Stimulated activated CD8-positive, alpha-beta memory T cell treated with anti-CD3 and anti-CD28 coated beads, Interleukin-2, amount 100 ng/mL, for 48 hours (primary cell): Measurements from ENCODE around the gene PPP1R11.
"Not testable (repeated sequence)": the region's sequence is repeated elsewhere in the genome, so short reads cannot be mapped to it uniquely, and the experiment has no call there.

Experiments
- DNase-seq, 2 donors: peaks; one replicate each; pipeline ENCODE4 v3.0.0-alpha.2; 2020; ENCODE audit warnings: low read depth in 2 of 2

Gene PPP1R11

DNA sequence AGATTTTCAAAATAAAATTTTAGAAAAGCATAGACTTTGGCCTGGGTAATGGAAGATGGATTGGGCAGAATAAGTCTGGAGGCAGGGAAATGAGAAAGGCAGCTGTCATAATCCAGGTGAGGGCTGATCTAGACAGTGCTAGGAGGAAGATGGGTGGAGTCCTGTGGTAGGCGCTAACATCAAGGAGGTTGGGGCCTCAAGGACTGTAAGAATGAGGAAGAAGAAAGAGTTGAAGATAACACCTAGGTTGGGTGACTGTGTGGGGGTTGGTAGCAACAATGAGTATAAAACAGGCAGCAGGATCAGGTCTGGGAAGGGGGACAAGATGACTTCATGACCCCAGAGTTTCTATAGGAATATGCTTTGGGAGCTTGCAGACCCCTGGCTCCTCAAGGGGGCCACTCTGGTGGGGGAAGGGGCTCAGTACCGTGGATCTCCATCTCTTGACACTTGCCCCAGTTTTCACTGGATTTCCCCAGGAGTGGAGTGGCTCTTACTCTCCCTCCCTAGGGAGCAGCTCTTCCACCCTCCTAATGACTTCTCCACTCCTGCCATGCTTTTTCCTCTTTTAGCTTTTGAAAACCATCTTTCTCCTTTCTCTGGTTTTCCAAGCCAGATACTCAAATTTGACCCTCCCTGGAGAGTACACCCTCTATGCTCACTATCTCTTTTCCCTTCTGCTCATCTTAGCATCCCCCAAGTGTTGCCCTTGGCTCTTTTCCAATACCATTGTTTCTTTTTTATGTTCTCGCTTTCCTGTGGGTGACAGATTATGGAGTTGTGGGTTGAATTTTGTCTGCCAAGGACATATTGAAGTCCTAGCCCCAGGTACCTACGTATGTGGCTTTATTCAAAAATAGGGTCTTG, 31.1 kb downstream of the PPP1R11 start:
- DNase-seq = no peak

DNA sequence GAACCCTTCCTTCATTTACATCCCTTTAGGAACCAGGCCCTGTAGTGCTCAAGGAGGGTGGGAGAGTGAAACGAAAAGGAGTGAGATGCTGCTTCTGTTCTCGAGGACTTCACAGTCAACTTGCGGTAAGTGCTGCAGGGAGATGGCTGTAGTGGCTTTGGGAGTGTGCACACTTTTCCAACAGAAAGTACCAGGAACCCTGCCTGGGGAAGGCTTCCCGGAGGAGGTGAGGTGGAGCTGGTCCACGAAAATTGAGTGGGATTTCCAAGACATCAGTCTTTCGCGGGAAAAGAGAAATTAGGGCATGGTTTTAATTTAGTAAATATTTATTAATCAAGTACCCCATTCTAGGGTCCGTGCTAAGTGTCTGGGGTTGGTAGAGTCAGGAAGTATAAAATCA, 33.2 kb downstream of the PPP1R11 start:
- DNase-seq = no peak

DNA sequence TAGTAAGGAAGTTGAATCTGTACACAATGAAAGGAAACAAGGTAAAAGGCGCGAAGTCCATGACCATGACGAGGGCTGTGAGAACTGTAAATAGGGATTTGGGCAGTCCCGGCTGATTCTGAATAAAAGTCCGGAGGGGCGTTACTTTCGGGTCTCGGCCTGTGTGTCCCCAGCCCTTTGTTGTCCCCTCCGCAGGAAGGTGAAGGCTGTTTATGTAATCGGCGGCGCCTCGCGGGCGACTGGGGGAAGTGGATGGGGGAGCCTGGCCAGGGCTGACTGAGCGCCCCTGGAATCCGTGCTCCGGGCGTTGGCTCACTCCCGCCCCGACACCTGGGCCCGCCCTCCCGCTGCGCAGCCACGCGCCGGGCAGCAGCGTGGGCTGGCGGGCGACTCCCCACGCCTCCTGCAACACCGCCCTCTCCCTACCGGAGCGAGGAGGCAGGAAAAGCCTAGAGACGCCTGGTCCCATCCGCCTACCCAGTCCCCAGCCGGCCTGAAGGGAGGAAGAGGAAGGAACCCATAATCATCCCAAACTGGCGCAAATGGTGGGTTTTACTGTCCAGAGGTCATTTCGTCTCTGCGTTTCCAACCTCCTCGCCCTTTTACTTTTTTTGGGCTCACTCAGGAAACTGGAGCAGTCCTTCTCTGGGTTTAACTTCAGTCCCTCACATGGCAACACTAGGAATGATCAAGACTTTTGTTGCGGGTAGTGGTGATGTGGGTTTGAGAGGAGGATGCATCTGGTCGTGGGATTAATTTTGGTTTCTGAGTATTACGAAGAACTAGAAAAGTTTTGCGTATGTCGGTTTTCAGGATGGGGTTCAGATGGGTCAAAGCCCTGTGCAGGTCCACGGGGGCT, 33.8 kb downstream of the PPP1R11 start:
- DNase-seq = no peak

DNA sequence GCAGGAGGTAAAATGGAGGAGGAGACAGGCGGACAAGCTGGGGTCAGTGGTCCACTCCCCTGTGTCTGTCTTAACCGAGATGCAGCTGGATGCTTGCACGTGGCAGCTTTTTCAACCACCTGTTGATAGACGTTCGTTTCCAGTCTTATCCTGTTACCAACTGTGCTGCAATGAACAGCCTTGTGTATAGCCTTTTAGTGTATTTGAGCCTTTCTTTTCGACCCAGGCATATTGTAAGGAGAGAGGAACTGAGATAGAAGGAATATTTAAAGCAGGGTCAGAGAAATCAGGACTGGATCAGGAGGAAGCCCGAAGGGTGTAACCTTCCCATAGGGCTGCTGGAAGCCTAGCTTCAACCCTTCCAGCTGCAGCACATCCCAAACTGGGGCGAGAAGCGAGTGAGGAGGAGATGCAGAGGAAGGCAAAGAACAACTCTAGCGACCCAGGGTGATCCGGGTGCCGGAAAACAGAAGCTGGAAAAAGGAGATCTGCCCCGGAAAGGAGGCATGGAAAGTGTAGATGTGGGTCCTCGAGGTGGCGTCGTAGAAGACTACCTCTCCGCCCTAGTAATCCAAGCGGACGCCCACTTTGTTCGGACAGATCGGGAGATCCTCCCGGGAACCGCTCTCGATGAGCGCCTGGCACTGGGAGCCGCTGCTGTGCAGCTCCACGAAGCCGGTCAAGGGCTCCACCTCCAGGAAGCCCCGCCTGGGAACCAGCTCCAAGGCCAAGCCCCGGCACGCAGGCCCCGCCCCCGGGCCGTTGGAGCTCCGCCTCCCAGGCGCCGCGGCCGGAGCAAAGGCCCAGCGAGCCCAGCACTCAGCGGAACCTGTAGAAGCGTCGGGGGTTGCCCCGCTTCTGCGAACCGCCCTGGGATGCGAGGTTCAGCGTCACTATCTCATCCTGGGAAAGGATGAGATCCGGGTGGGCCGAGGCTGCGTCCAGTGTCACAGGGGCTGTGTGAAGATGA, 34.7 kb downstream of the PPP1R11 start:
- peak; percentile 66 to 68 for DNase-seq

DNA sequence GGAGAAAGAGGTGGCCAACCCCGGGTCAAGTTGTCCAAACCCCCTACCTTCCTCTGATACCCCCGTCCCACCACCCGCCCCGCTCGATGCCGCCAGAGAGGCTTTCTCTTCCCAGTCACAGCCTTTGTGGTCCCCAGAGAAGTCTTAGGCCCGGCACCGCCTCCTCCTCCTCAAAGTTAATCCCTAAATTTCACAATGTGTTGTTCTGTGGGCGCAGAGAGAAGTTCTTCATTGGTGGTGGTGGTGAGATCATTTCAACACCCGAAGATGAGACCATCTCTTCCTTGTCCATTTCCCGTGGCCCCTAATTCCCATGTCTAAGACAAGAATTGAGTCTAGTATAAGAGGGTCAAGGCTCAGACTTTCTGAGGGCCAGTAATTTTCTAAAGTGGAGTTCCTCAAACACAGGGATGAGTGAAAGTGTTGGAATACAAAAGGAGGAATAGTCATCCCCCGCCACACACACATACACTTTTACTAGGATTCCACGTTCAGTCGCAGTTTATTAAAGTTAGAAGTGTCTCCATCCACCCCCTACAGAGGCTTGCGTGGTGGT, 35.5 kb downstream of the PPP1R11 start:
- DNase-seq = no peak

DNA sequence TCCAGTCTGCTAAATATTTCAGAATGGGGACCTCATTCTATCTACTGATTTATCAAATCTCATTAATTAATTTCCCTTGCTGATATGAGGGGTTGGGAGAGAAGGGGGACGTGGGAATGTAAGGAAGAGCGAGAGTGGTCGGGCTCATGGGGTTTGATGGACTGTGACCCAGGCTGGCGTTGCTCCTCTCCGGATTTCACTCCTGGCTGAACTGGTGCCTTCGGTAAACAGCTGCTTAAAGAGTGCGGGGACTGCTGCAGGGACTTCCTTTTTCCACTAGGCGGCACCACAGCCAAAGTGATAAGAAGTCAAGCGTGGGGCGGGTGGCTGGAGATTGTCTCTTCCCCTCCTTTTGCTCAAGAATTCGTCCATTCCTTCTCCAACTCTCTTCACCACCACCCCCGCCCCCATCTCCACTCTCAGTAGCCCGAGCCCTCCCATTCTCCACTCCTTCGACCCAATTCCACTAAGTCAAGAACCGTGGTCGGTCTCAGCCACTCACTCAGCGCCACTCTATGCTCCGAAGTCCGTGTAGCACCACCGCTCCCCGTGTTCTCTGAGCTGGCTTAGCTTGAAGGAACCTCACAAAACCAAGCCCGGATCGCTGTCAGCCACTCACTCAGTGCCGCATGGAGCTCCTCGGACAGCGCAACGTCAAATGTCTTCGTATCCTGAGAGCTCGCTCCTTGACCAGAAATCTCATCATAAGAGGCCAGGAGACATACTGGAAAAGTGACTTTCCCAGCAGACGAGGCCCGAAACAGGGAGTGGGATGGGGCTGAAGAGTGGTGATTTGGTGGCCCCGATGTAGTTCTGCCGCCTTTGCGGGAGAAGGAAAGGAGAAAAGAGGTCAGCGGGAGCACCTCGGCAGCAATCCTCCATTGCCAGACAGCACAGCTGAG, 36.2 kb downstream of the PPP1R11 start:
- DNase-seq = peak; percentile 58 to 76

DNA sequence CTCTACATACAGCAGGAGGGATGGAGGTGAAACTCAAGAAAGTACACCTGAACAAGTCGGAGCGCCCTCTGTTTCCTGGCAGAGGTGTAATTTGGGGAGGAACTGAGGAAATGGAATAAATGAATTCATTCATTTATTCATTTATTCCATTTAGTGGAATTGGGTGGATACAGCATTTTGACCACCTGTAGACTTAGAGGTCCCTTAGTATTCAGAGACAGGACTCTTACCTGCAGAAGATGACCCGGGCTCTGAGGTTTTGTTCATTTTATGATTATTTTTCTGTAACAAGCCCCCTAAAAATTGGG, 36.8 kb downstream of the PPP1R11 start:
- DNase-seq = no peak

DNA sequence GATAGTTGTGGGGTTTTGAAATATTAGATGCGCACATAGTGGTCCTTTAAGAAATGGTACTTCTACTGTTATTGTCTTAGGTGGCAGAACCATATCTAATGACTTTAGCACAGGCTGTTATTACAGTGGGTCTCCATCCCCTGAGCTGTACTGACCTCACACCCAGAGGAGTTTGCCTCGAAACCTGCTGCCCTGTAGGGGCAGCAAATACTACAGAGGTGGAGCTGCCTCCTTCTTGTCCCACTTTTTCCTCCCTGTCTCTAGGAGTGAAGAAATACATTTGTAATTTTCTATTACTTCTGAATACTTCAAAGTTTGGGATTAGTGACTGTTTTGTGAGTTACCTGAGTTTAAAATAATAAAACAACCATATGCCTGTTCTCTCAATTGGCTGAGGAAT, 37.7 kb downstream of the PPP1R11 start:
- no peak for DNase-seq

DNA sequence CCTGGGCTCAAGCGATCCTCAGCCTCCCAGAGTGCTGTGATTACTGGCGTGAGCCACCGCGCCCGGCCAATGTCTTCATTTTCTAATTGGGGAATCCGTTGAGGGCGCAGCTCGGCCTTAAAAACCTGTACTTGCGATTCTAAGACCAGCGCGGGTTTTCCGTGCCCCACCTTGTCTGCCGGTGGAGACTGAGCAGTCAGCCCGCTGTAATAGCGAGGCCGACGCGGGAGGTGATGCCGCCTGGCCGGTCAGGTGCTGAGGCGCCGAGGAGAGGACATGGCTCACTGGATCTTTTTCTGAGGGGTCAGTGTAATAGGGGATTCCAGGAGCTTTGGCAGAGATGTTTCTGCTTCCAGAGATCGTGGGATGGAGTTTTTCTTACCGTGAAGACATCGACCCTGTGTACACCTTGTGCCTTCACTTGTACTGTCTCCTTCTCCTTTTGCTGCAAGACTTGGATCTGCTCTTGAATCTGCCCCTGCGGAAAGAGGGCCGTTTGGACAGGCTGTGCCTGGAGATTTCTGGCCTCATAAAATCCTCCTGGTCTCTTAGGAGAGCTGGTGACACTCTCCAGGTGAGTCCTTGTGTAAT, 44.4 kb downstream of the PPP1R11 start:
- no peak for DNase-seq

DNA sequence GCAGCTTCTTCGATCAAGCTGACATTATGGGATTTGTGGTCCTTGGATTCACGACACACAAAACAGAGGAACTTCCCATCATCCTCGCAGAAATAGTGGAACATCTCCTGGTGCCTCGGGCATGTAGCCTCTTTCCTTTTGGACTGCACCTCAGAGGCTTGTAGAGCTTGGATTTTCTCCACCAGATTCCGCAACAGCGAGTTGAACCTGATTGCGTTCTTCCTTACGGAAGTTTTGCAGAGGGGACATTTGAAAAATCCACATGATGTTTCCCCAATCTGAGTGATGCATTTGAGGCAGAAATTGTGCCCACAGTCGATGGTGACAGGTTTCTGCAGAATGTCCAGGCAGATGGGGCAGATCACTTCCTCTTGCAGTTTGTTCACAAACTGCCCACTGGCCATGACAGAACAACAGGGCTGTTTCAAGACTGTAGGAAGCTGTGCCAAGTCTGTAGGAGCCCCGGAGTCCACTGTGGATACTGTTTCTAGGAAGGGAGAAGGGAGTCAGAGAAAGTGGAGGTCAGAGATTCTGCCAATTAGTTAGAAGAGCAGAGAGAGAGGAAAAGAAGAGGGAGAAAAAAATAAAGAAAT, 45.5 kb downstream of the PPP1R11 start:
- DNase-seq = no peak

DNA sequence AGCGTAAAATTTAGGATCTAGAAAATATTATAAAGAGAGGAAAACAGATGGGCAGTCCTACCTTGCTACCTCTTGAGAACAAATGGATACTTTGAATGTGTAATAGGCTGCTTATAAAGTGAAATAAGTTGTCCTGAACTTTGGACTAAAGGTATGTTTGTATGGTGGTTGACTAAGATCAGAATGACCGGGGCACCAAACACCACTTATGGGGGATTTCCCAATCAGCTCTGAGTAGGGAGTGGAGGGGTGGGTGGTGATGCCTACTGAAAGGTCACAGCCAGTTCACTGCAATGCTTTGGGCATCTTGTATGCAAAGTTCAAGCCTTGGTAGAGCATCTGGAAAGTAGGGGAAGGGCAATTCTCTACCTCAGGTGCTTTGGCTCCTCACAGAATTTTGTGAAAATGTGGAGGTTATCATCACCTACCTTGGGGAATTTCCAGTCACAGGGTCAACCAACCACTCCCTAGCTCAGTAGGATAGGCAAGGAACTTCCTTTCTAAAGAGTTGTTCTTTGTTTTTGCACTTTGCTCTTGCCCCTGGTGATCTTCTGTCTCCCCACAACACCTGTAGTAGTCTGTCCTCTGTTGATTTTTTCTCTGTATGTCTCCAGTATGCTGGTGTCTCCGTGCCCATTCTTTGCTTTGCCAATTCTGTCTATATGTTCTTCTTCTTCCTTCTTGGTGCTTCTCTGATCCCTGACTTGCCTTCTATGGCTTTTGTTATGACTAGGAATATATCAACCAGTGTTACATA, 46.2 kb downstream of the PPP1R11 start, which contains the start of gene TRIM31:
Gene TRIM31, minus strand, starts transcription at position 88 of the 757 bp plus-strand sequence. CDS start 285 bp downstream, outside the sequence.
- DNase-seq = no peak

DNA sequence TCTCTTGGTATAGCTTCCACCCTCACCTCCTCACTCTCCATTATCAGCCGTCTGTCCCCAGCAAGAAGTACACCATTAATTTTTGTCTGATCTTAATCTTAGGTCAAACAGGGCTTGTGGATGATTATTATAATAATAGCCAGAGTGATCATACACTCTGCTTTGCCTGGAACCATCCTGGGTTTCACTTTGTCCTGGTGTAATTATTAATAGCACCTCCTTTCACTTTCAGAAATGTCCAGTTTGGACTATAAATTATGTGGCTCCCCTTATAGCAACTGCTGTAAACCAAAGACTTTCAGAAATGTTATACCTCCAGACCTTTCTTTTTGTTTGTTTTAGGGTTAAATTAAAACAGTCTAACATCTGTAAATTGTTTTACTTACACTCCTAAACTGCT, 46.8 kb downstream of the PPP1R11 start:
- no peak for DNase-seq

DNA sequence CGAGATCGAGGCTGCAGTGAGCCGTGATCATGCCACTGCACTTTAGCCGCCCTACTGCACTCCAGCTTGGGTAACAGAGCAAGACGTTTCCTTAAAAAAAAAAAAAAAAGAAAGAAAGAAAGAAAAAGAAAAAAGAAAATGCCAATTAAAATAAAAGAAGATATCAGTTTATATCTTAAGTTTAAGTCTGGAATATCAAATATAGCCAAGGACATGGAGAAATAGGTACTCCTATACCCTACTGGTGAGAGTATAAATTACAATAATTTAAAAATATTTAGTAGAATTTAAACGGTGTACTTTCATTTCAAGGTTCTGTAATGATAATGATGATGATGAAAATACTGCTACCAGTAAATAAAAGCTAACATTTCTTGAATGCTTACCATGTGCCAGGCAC, 49.7 kb downstream of the PPP1R11 start:
- DNase-seq = no peak

DNA sequence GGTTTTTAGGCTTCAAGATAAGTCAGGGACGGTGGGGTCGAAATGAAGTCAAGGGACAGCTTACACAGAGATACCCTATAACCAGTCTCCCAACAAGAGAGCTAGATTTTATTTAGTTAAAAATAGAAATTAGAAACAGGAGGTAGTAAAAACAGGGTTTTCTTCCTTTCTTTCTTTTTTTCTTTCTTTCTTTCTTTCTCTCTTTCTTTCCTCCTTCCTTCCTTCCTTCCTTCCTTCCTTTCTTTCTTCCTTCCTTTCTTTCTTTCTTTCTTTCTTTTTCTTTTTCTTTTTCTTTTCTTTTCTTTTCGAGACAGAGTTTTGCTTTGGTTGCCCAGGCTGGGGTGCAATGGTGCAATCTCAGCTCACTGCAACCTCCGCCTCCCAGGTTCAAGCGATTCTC, 51.7 kb downstream of the PPP1R11 start:
- DNase-seq = not testable (repeated sequence)
